DOHH2 (cell line): ENCODE measurements around the gene PHLPP2.

Source experiments
- CTCF ChIP-seq: fragments of 200-600 bp; sonication (generic); IDR thresholded peaks from one replicate; pipeline ENCODE4 v1.5.1; 2014; ENCODE audit warnings: antibody characterized with exemption, mild to moderate bottlenecking, low read depth, low read length; ENCODE audit not compliant: poor library complexity, severe bottlenecking
- EZH2phosphoT487 ChIP-seq: fragments of 200-600 bp; sonication (generic); IDR thresholded peaks from 2 replicates; pipeline ENCODE4 v1.6.1; 2017; ENCODE audit warnings: borderline replicate concordance, mild to moderate bottlenecking, antibody characterized with exemption, low read length, moderate library complexity, mixed read lengths

- no peak for TF ChIP-seq CTCF
- TF ChIP-seq EZH2phosphoT487 = no peak
Observed at GRCh38 chr16:71698491-71698890, 26.0 kb downstream of the PHLPP2 start.
